HG03432 (cell line): ENCODE results near the gene USP35.
"Not testable (repeated sequence)": the region's sequence is repeated elsewhere in the genome, so short reads cannot be mapped to it uniquely, and the experiment has no call there.

ENCODE experiments used
- ATAC-seq: cut with Tn5 transposase; IDR thresholded peaks from one replicate; pipeline ENCODE4 v1.9.1; 2021; ENCODE audit warnings: mild to moderate bottlenecking, moderate library complexity; ENCODE audit not compliant: unreplicated experiment

The USP35 gene

DNA sequence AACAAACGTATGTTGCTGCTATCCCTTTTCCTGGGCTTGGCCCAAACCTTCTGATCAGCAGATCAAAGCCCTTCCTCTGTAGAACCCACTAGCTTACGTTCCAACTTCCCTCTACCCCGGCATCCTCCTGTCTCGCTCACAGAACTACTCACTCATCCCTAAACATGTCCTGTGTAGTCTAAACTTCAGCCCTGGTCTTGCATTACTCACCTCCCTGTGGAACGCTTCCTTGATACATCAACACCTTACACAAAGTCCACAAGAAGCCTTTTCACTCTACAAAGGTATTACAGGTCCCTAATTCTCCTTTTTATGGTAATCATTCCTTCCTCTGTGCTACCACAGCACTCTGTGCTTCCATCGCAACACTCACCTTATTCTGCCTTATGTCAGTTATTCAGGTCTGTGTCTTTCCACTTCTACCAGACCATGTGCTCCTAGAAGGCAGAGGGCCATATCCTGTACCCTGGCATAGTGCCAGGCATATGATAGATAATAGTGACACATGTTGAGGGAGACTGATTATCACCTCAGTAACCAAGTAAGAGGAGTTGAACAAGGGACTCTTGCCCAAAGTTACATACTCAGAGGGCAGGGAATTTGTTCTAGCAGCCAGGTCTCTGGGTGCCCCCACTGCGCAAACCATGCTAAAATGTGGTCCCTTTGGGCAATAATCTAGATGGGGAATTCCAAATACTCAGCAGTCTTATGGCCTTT lies 41.6 kb downstream of the USP35 start:
- no peak for ATAC-seq

DNA sequence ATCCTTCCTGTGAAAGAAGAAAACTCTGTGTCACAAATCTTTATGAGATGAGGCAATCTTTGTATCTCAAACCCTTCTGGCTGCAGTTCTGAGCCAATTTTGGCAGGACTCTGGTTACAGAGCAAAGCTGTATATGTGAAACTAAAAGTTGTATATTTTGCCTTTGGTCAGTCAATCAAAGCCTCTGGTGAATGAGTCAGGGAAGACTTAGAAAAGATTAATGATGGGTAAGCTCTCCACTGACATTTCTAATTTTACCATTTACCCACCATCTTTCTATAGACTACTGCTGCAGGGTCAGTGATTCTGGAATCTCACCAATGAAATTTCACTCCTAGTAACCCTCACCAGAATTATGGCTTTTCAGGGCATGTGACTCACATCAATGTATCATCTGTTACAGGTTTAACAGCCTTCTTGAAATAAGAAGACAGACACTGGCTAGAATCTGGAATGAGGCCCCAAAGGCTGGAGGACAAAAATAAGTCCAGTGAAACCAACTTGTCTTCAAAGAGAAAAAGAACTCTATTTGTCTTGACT lies 43.3 kb downstream of the USP35 start:
- ATAC-seq = no peak

DNA sequence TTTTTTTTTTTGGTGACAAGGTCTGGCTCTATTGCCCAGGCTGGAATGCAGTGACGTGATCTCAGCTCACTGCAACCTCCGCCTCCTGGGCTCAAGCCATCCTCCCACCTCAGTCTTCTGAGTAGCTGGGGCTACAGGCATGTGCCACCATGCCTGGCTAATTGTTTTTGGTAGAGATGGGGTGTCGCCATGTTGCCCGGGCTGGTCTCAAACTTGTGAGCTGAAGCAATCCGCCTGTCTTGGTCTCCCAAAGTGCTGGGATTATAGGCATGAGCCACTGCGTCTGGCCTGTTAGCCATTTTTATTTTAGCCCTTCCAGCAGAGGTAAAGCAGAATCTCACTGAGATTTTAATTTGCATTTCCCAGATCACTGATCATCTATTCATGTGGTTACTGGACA lies 44.3 kb downstream of the USP35 start:
- ATAC-seq = not testable (repeated sequence)

DNA sequence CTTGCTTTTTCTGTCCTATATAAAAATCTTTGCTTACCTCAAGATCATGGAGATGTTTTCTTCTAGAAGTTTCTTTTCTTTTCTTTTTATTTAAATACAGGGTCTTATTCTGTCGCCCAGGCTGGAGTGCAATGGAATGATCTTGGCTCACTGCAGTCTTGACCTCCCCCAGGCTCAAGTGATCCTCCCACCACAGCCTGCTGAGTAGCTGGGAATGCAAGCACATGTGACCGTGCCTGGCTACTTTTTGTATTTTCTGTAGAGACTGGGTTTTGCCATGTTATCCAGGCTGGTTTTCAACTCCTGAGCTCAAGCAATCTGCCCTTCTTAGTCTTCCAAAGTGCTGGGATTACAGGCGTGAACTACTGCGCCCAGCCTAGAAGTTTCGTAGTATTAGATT lies 45.3 kb downstream of the USP35 start:
- ATAC-seq = no peak

DNA sequence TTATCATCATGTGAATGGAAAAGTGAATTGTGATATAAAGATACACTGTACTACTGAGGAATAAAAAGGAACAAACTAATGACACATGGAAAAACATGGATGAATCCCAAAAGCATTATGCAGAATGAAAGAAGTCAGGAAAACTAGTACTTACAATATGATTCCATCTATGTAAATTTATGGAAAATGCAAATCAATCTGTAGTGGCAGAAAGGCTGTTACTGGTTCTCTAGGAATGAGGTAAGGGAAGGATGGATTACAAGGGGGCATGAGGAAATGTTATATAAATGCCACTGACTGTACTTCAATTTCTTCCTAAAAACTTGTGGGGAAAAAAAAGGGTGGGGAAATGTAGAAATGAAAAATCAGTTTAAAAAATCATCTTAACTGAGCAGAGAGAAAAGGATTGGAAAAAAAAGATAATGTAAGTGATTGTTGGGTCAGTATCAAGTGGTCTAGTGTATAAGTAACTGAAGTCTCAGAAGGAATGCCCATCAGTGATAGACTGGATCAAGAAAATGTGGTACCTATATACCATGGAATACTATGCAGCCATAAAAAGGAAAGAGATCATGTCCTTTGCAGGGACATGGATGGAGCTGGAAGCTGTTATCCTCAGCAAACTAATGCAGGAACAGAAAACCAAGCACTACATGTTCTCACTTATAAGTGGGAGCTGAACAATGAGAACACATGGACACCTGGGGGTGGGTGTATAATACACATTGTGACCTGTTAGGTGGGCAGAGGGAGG lies 48.8 kb downstream of the USP35 start:
- no peak for ATAC-seq

DNA sequence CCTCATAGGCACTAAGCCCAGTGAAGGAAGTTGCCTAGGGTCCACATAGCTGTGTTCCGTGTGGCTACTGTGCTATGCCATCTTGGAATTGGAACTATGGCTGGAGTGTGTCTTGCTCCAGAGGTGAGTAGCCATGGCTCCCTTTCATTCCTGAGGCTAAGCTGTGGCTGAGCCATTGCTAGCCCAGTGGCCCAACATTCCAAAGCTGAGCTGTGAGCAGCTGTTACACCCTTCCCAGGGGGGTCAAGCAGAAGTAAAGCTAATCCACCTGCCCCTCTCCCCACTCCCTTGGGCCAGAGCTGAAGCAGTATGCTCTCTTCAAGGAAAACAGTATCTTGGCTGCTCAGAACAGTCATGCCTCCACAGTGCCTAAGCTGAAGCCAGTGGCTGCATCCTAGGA lies 51.1 kb downstream of the USP35 start:
- no peak for ATAC-seq

DNA sequence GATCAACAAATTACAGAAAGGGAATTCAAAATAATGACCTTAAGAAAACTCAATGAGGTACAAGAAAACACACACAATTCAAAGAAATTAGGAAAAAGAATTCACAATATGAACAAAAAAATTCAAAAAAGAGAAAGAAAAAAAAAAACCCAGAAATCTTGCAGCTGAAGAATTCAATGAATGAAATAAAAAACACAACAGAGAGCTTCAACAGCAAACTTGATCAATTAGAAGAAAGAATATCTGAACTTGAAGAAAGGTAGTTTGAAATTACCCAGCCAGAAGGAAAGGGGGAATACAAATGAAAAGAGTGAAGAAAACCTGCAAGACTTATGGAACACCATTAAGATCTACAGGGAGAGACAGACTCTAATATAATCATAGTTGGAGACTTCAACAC lies 52.8 kb downstream of the USP35 start:
- ATAC-seq = no peak

DNA sequence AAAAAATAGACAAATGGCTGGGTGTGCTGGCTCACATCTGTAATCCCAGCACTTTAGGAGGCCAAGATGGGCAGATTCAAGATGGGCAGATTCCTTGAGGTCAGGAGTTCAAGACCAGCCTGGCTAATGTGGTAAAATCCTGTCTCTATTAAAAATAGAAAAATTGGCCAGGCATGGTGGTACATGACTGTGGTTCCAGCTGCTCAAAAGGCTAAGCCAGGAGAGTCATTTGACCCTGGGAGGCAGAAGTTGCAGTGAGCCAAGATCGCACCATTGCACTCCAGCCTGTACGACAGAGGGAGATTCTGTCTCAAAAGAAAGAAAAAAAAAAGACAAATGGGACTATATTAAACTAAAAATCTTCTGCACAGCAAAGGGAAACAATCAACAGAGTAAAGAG lies 55.4 kb downstream of the USP35 start:
- no peak for ATAC-seq

DNA sequence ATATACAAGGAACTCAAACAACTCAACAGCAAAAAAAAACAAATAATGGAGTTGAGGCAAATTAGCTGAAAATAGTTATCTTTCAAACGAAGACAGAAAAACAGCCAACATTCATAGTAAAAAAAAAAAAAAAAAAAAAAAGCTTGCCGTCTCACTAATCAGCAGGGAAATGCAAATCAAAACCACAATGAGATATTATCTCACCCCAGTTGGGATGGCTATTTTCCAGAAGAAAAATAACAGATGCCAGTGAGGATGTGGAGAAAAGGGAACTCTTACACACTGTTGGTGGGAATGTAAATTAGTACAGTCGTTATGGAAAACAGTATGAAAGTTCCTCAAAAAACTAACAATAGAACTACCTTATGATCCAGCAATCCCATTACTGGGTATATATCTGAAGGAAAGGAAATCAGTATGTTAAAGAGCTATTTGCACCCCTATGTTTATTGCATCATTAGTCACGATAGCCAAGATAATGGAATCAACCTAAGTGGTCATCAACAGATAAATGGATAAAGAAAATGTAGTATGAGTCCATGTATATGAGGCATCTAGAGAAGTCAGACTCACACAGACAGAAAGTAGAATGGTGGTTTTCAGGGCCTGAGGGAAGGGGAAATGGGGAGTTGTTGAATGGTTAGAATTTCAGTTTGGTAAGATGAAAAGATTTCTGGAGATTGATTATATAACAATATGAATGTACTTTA lies 56.0 kb downstream of the USP35 start:
- ATAC-seq = no peak

DNA sequence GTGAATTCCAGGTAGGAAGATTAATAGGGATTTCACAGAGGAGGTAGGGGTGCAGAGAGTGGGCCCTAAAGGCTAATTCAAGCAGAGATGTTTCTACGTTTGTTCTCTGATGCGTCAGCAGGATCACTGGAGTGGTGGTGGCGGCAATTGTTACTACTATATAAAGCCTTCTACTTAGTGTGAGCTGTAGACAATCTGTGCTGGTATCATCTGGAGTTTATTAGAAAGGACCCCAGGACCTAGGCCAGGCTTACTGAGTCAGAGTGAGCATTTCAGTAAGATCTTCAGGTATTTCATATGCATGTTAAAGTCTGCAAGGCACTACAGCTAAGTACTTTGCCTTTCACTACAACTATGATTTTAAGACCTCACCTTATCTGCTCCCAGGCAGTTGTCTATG lies 59.5 kb downstream of the USP35 start:
- no peak for ATAC-seq

DNA sequence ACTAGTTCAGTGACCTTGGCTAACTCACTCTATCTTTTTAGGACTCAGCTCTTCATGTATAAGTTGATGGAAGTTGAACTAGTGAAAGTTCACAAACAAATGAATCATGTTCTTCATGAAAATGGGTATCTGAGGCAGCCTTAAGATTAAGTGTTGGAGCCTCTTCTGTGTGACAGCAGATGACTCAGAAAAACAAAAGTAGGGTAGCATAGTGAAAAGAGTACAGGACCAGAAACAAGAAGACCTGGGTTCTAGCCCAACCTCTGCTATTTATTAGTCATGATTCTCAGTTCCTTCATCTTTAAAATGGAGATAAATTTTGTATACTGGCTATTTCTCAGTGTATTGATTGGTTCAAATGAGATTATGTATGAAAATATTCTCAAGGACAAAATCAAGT lies 60.2 kb downstream of the USP35 start:
- ATAC-seq = no peak

DNA sequence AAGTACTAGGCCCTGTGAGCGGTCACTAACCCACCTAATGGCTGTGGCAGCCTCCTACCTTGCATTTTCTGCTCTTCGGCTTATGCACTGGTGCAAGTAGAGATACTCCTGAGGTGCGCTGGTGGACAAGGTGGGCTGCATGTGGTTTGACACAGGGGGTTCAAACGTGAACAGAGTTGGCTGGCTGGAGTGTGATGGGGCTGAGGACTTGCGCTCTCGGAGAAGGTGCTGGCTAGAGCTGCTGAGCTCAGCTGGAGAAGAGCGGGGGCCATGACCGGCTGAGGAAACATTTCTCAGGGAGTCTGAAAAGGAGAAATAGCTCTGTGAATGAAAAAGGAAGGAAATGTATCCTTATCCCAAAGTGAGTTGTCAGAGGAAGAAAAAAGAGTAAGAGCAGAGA lies 61.4 kb downstream of the USP35 start:
- no peak for ATAC-seq

DNA sequence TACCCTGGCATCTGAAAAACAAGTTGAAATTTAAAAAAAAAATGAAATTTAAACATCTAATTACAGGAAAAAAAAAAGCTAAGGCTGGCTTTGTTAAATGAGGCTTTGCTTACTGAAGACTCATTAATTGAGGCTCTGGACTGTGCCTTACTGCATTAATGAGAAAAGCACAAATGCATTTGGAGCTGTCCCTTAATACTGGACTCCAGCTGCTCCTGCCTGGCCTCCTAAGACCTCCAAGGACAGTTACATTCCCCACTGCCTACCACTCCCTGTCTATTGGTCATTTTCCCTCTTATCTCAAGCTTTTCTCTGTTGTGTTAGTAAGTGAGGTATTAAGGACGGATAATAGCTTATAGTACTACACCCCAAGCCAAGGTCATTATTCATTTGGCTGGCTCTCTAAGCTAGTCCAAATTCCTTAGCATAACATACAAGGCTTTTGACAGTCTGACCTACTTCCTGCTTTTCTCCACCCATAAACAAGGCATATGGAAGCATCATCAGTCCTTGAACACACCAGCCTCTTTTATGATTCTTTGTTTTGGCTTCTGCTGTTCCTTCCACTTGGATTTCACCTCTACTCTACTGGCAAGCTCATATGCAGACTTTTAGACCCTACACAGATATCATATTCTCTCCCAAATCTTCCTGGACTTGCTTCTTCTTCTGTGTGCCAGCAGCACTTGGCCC lies 62.5 kb downstream of the USP35 start:
- ATAC-seq = no peak

DNA sequence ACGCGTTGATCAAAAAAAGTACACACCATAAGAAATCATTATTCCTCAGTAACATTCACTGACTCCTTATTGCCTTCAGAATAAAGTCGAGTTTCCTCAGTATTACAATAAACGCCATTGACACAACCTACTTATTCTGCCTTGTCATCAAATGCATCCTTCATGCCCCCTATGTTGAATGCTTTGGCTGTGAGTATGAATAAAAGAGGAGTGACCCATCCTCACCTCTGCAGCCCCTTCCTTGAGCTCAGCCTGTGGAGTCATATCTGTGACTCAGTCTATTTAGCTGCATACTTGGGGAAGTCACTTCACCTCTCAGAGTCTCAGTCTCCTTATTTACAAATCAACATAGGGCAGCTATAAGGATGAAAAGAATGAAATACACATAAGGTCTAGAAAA lies 65.1 kb downstream of the USP35 start:
- ATAC-seq = no peak

DNA sequence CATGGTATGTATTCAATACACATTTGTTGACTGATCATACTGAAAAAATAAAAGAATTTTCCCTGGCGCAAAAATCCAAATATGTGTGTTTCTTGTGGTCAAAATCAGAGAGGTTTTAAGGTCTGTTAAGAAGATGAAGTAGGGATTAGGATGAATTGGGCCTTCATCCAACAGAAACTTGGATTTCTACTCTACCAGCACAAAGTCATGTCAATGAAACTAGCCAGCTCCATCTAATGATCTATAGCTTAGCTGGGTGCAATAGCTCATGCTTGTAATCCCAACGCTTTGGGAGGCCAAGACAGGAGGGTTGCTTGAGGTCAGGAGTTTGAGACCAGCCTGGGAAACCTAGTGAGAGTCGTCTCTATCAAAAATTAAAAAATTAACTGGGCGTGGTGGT lies 65.5 kb downstream of the USP35 start:
- no peak for ATAC-seq

DNA sequence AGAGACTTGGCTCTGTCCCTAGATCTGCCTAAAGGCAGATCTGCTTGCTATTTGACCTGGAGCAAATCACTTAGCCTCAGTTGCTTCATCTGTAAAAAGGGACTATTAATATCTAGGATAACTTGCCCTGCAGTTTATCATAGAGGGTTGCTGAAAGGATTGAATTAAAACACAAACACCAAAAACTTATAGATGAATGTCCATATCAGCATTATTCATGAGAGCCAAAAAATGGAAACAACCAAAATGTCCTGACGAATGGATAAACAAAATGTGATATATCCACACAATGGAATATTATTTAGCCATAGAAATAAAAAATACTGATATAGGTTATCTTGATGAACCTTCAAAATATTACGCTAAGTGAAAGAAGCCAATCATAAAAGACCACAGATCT lies 67.2 kb downstream of the USP35 start:
- ATAC-seq = no peak

DNA sequence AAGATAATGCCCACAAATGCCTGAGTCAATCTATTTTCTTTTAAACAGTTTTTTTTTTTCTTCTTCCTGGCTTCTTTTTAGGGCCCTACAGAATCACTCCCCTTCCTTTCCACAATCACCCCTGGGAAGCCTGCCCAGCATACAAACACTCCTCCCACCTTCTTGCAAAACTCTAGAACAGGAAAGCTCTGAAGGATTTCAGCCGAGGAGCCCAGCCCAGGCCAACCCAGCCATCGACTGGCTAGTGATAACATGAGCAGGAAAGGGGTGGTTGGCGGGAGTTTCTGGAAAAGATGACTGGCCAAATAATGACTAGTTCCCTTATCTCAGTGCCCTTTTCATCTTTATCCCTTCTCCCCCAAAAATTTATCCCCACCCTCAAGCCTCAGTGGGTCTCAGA lies 68.2 kb downstream of the USP35 start:
- no peak for ATAC-seq

DNA sequence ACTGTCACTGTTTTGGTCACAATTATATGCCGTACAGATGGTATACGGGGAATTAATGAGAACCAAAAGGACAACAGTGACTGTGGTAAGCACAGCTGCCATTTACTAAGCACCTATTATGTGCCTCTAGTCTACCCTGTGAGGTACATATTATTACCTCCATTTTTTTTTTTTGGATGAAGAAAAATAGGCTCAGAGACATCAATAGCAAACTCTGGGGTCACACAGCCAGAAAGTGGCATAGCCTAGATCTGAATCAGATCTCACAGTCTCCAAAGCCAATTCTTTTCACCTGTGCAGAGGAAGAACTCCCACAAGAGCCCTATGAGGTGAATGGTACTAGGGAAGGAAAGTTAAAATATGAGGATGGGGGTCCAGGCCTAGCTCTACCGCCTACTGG lies 68.9 kb downstream of the USP35 start:
- no peak for ATAC-seq

DNA sequence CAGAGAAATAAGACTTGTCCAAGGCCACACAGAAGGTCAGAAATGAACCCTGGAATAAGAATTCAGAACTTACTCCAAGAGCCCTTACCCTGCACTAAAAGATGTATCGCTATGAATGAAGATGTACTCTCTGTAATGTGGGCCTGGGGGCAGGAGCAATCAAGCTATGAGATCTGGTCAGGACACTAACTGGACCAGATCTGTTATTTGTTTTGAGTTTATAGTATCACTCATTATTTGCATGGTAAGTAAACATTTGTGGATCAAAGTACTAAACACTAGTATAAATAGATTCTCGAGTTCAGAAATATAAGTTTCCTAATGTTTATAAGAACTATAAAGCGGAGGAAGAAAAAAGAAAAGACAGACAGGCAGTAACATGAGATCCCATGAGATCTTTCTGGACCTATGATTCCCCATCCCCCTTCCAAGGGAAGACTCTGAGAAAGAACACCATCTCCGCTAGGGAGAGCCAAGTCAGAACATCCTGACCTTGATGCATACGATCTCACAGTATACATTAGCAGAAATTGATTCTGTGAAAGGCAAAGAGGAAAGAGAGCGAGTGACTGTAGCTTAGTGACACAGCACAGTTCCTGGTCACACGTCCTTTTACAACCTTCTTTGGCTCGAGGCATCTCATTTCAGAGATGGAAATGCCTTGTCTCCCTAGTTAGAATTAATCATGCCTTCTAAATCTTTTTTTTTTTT lies 71.2 kb downstream of the USP35 start:
- no peak for ATAC-seq

DNA sequence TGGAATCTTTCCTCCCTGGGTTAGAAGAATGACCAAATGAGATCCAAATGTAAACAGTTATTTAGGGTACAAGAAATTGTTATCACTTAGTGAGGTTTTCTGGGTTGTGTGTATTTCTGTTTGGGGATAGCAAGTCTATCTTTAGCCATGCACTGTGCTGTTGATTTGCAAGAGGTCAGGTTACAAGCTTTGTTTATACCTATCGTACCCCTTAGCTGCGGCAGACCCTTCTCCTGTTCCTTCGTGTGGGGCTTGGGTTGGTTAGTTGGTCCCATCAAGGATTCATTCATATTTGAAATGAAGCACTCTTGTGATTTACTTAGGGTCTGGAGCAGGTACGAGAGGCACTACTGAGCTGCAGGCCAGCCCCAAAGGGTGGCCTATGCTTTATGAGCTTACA lies 72.6 kb downstream of the USP35 start:
- ATAC-seq = no peak

DNA sequence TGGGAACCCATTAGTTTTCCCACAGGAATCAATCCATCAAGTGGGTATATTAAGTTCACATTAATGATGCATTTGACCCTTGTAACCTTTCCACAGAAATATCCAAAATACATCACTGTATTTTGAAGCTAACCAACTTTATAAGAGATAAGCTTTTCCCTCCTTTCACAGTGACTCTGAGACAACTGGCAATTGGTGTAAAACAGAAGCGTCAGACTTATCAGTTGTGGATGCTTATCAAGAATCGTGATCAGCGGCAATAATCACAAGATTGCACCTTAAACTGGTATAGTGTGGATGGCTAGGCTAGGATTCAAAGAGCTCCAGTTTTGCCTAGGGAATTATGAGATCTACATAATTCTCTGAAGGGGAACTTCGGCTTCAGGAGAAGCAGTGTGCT lies 73.1 kb downstream of the USP35 start:
- no peak for ATAC-seq
